Skeletal muscle tissue (tissue), 4 donors: ENCODE data around the gene EVA1C. TPM values are rescaled to one million over a fixed set of nuclear protein-coding genes. Genes with fewer than 3 reads are reported as not detected.

Experiments
- H3K27ac ChIP-seq: one replicate; pipeline ENCODE4 v1.7.0; 2013; ENCODE audit warnings: mild to moderate bottlenecking, low read depth, low read length, inconsistent platforms
- H3K27me3 ChIP-seq, 3 donors: one replicate each; pipeline ENCODE4 v1.7.0; 2013; ENCODE audit warnings: low read length in 3 of 3; ENCODE audit not compliant: control insufficient read depth in 3 of 3, insufficient read depth in 3 of 3
- H3K36me3 ChIP-seq, 3 donors: one replicate each; pipeline ENCODE4 v1.7.0; 2013; ENCODE audit warnings: low read length in 3 of 3; ENCODE audit not compliant: control insufficient read depth in 3 of 3, insufficient read depth in 3 of 3
- H3K4me1 ChIP-seq, 3 donors: one replicate each; pipeline ENCODE4 v1.7.0; 2013; ENCODE audit warnings: low read length in 3 of 3, mild to moderate bottlenecking in 3 of 3; ENCODE audit not compliant: control insufficient read depth in 3 of 3, insufficient read depth in 3 of 3
- H3K4me3 ChIP-seq, 3 donors: one replicate each; pipeline ENCODE4 v1.7.0; 2013; ENCODE audit warnings: low read length in 3 of 3
- H3K9ac ChIP-seq, 3 donors: one replicate each; pipeline ENCODE4 v1.7.0; 2013; ENCODE audit warnings: low read length in 3 of 3, mild to moderate bottlenecking in 3 of 3, moderate library complexity in 2 of 3, low read depth in 1 of 3
- H3K9me3 ChIP-seq, 3 donors: one replicate each; pipeline ENCODE4 v1.7.0; 2013; ENCODE audit warnings: low read length in 3 of 3; ENCODE audit not compliant: control insufficient read depth in 3 of 3
- total RNA-seq: library from RNA; depleted of rRNA; stranded (reverse); fragments of >200 nt; gene quantifications from one replicate; pipeline ENCODE4 v1.2.3, GENCODE V29; 2014
- donor health status: Osteomylitis.

Gene EVA1C
- total RNA-seq, 1 donor from 2014 or later = 0.52 TPM

DNA sequence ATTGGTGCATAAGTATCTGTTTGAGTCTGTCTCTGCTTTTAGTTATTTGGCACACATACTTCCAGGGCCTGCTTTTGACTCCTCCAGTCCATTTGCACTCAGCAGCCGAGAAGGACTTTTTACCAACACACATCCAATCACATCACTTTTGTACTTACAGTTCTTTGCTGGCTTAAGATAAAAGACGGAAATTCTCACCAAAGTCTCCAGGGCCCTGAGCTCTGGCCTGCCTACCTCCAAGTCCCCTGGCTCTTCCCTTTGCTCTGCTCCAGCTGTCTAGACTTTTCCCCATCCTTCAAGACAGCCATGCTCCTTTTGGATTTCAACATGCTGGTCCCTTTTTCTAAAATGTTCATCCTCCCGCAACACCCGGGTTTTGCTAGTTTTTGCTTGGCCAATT is 2.2 kb upstream of the EVA1C start:
- Histone ChIP-seq H3K27ac (no peak overlapping the region), H3K4me3 (no peak overlapping the region), H3K27me3 (no peaks in the 10 kb centered on the region), H3K9ac (peak overlapping the region in 1 of 3 donors; percentile 88), H3K36me3 (no peaks in the 10 kb centered on the region), H3K4me1 (peaks cover 9 to 25% (median 18%) of the 10 kb centered on the region in 3 donors), H3K9me3 (no peaks in the 10 kb centered on the region)

DNA sequence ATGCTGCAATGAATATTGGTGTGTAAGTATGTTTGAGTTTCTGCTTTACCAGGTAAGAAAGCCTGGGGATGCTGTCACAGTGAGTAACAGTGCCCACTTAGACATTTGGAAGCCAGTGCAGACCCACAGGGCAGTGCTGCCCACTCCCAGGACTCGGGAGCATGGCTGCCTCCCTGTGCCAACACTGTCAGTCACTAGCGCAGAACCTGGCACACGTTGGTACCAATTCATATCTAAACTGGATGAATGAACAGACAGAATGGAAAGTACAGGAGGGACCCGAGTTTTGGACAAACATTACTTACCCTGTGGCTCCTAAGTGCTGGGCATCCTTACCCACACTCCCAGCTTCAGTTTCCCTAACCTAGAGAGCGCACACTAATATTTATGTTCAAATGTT is 1.6 kb upstream of the EVA1C start:
- no peaks in the 10 kb centered on the region for H3K36me3 ChIP-seq
- no peaks in the 10 kb centered on the region for H3K27me3 ChIP-seq
- no peaks in the 10 kb centered on the region for H3K9me3 ChIP-seq
- peak overlapping the region in 2 of 3 donors; percentile 82 to 84 for H3K4me3 ChIP-seq
- peak overlapping the region; percentile 92 for H3K27ac ChIP-seq
- H3K9ac ChIP-seq = peak overlapping the region in 2 of 3 donors; percentile 34 to 88
- peaks cover 9 to 26% (median 18%) of the 10 kb centered on the region in 3 donors for H3K4me1 ChIP-seq

GRCh38 chr21:32411350-32412161 is 950 bp upstream of the EVA1C start:
- Histone ChIP-seq H3K36me3 (no peaks in the 10 kb centered on the region), H3K4me1 (peaks cover 9 to 26% (median 18%) of the 10 kb centered on the region in 3 donors), H3K9me3 (no peaks in the 10 kb centered on the region), H3K4me3 (peak overlapping the region; percentile 82 to 86 (median 84)), H3K27ac (peak overlapping the region; percentile 92), H3K9ac (peak overlapping the region; percentile 73 to 90 (median 88)), H3K27me3 (no peaks in the 10 kb centered on the region)

GRCh38 chr21:32413015-32413504 is 554 bp downstream of the EVA1C start:
- Histone ChIP-seq H3K27me3 (no peaks in the 10 kb centered on the region), H3K4me1 (peaks cover 9 to 26% (median 18%) of the 10 kb centered on the region in 3 donors), H3K36me3 (no peaks in the 10 kb centered on the region), H3K9me3 (no peaks in the 10 kb centered on the region), H3K9ac (peak overlapping the region; percentile 81 to 90 (median 88)), H3K4me3 (peak overlapping the region; percentile 82 to 86 (median 84)), H3K27ac (peak overlapping the region; percentile 92)

DNA sequence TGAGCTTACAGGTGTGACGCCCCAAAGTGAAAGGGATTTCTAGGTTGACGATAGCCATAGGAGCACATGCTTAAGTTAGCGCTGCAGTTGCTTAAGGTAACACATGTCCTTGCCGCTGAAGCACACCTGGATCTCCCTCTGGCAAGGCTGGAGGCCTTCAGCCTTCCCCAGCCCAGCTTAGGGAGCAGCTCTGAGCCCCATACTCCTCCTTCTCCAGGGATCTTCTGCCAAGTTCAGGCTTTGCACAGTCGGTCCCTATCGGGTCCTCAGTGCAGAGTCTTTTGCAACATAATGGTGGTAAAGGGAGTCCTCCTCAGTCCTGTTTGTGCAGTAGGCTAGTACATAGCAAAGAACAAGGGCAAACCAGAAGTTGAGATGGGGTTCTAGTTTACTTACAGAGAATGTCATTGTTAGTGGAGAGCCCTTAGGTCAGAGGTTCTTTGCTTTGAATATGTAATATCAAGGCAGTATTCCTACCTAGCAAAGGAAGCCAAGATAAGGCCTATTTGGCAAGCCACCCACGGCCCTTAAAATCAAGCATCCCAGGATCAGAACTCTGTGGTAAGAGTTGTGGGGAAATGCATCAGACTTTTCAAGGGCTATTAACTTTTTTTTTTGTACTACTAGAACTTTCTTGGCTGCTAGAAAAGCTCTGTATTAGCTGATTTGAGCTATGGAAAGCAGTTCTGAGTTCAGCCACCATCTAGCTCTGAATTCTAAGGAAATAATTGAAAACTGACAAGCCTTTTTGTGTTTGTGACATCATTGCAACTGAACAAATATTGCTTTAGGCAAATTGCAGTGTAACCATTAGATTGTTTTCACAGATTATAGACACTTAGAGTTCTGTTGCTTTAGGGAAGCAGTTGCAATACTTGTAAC is 1.4 kb downstream of the EVA1C start:
- Histone ChIP-seq H3K27ac (peak overlapping the region; percentile 92), H3K36me3 (no peaks in the 10 kb centered on the region), H3K9ac (peak overlapping the region; percentile 35 to 90 (median 88)), H3K4me3 (peak overlapping the region; percentile 82 to 86 (median 84)), H3K9me3 (no peaks in the 10 kb centered on the region), H3K27me3 (no peaks in the 10 kb centered on the region), H3K4me1 (peaks cover 9 to 26% (median 18%) of the 10 kb centered on the region in 3 donors)

DNA sequence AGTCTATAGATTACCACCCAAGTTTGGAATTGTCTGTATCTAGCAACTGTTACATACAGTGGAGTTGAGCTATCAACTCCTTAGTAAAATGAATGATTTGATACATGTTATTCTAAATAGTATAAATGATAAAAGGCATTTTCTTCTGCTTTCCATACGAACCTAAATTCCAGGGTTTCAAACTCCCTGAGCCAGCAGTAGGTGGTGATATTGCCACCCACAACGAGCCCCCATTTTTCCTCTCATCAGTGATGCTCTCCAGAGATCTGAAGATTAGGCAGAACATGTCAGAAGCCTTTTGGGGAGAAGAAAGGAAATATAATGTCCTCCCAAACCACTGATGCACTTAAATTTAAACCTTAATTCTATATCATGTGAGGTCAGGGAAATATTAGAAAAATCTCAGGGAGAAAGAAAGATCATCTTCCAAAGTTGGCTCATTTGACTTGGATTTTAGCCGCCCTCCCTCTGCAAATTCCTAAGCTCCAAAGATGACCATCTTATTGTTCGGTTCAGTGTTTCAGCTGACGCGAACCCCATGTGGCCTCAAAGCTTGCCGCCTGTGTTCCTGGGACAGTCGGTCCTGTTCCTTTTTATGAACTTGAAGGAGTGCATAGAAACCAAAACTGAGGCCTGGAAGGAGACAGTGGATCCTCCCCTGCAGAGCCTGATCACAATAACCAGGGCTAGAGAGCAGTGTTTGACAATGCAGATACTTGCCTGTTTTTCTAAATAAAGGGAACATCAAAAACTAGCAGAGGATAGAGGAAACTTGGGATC is 2.3 kb downstream of the EVA1C start:
- peaks cover 9 to 26% (median 18%) of the 10 kb centered on the region in 3 donors for H3K4me1 ChIP-seq
- peak overlapping the region in 1 of 3 donors; percentile 26 for H3K9ac ChIP-seq
- H3K27me3 ChIP-seq = no peaks in the 10 kb centered on the region
- H3K36me3 ChIP-seq = no peaks in the 10 kb centered on the region
- no peaks in the 10 kb centered on the region for H3K9me3 ChIP-seq
- no peak overlapping the region for H3K27ac ChIP-seq
- no peak overlapping the region for H3K4me3 ChIP-seq

DNA sequence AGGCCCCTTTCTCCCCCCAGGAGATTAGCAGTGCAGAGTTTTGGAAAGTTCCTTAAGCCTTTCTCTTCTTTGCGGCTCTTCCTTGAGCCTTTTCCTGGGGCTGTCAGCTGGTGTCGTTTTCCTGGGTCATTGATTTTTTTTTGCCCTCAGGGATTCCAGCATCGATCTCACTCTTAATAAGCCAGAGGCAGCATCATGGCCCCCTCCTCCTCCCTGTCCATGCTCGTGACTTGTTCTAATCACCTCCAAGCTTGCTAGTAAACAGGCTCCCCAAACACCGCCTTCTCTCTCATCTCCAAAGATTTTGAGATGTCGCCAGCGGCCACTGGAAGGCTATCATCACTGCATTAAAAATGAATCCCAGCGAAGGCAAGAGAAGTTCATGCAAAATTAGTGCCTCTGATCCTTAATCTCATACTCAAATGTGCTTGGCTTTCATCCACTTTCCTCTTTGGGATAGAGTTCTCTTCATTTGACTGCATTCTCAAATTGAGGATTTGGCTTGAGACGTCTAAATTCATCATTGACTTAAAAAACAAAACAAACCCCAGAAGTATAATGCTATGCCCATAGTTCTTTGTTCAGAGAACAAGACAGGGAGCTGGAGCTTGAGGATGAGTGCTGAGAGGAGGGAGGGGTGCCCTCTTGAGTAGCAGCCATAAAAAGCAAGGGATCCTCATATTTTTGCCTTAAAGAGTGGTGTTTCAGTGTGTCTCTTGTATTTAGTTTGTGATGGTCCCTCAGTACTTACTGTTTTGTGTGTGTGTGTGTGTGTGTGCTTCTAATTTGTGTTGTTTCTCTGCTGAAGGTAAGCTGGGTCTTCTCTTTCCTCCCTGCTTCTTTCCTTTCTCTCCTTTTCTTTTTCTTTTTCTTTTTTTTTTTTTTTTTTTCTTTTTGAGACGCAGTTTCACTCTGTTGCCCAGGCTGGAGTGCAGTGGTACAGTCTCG is 3.2 kb downstream of the EVA1C start:
- Histone ChIP-seq H3K9me3 (no peaks in the 10 kb centered on the region), H3K36me3 (no peaks in the 10 kb centered on the region), H3K4me3 (no peak overlapping the region), H3K9ac (peak overlapping the region in 1 of 3 donors; percentile 26), H3K4me1 (peaks cover 6 to 25% (median 18%) of the 10 kb centered on the region in 3 donors), H3K27ac (no peak overlapping the region), H3K27me3 (no peaks in the 10 kb centered on the region)

DNA sequence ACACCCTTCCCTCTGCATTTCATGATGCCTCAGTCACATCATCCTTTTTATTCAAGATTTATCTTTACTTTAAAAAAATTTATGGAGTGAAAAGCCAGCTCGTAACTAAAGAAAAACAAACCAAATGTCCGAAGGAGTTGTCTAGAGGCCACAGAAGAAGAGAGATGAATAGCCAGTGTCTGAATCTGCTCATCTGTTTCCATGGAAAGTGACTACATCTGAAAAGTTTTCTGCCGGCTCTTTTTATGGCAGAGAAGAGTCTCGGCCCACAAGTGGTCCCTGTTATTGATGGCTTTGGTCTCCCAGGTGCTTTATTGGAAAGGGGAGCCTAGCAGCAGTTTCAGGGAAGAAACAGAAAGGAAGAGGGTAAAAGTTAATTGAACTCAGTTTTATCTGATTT is 5.6 kb downstream of the EVA1C start:
- Histone ChIP-seq H3K4me3 (no peak overlapping the region), H3K36me3 (no peaks in the 10 kb centered on the region), H3K9ac (no peak overlapping the region), H3K27me3 (no peaks in the 10 kb centered on the region), H3K9me3 (no peaks in the 10 kb centered on the region), H3K27ac (no peak overlapping the region), H3K4me1 (peaks cover 2 to 11% (median 6%) of the 10 kb centered on the region in 3 donors)
